HG02938 (cell line): ENCODE measurements around the gene KCNK5.
A peak's percentile ranks its signal among the peaks of the same experiment; 100 is the strongest.

Source experiments
- ATAC-seq: cut with Tn5 transposase; IDR thresholded peaks from one replicate; pipeline ENCODE4 v1.9.1; 2021; ENCODE audit warnings: mild to moderate bottlenecking, moderate library complexity; ENCODE audit not compliant: unreplicated experiment

The KCNK5 gene, protein sequence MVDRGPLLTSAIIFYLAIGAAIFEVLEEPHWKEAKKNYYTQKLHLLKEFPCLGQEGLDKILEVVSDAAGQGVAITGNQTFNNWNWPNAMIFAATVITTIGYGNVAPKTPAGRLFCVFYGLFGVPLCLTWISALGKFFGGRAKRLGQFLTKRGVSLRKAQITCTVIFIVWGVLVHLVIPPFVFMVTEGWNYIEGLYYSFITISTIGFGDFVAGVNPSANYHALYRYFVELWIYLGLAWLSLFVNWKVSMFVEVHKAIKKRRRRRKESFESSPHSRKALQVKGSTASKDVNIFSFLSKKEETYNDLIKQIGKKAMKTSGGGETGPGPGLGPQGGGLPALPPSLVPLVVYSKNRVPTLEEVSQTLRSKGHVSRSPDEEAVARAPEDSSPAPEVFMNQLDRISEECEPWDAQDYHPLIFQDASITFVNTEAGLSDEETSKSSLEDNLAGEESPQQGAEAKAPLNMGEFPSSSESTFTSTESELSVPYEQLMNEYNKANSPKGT

GRCh38 chr6:39228992-39229767 lies at the start of gene KCNK5:
TSS of gene KCNK5 (minus strand) at chr6:39229475. CDS start at chr6:39229111, 364 bp downstream.
- ATAC-seq, result peak; percentile 48

- ATAC-seq, result no peak
Measured at GRCh38 chr6:39276379-39276995, 47.2 kb upstream of the KCNK5 start.

- no peak for ATAC-seq
Measured at GRCh38 chr6:39274903-39275302, 45.6 kb upstream of the KCNK5 start.

- no peak for ATAC-seq
Measured at GRCh38 chr6:39274471-39274870, 45.2 kb upstream of the KCNK5 start.

GRCh38 chr6:39273406-39273821 lies 44.1 kb upstream of the KCNK5 start:
- no peak for ATAC-seq

DNA sequence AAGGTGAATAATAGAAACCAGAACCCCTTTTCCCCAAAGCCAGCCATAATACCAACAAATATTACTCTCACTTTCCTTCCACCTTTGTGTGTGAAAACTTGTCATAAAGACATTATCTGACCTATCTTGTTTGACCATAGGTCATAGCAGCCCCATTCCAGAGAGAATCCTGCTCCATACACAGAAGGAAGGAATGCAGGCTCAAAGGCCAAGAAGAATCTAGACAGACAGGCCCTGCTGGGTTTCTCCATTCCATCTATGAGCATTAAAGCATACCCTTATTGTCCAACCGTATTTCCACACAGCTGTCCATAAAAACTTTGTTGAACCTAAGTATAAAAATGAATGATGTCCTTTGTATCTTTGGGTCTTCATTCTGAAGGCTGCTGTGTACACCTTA lies 40.7 kb upstream of the KCNK5 start:
- ATAC-seq, result no peak

GRCh38 chr6:39268721-39269120 lies 39.4 kb upstream of the KCNK5 start:
- ATAC-seq, result no peak

DNA sequence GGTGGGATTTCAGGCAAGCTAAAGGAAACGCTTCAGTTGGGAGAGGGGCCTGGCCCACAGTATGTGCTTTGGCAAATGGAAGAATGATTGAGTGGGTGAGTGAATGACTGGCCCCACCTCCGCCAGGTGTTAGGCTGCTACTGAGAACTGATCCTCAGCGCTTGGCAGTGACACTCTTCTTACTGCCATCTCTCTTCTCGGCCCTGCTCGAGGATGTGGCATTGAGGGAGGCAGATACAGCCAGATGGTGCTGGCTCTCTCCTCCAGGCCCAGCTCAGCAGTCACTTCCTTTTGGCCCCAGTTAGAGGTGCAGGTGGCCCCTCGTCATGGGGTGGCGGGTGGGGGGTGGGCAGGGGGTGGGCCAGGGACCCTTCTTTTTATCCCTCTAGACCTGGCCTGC lies 38.9 kb upstream of the KCNK5 start:
- ATAC-seq, result no peak

DNA sequence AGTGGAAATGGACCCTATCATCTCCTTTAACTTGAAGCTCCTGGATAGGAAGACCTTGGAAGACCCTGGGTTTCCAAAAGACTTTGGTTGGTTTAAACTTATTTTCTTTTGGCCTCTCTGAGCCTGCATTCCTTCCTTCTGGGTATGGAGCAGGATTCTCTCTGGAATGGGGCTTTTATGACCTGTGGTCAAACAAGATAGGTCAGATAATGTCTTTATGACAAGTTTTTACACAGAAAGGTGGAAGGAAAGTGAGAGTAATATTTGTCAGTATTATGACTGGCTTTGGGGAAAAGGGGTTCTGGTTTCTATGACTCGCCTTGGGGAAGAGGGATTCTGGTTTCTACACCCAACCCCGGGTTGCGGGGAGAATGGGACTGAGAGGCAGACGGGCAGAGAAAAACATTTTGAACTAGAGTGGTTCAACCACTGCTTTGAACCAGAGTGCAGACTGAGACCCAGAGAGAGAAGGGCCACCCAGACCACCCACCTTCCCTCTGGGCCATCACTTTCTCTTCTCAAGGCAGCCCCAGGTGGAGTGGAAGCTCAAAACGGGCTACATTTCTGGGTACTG lies 37.6 kb upstream of the KCNK5 start:
- no peak for ATAC-seq

DNA sequence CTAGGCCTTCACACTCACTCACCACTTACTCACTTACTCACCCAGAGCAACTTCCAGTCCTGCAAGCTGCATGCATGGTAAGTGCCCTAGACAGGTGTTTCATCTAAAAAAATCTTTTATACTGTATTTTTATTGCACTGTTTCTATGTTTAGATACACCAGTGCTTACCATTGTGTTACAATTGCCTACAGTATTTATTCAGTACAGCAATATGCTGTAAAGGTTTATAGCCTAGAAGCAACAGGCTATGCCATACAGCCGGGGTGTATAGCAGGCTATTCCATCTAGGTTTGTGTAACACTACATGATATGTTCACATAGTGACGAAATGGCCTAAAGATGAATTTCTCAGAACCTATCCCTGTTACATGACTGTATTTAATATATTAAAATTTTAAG lies 37.1 kb upstream of the KCNK5 start:
- no peak for ATAC-seq

DNA sequence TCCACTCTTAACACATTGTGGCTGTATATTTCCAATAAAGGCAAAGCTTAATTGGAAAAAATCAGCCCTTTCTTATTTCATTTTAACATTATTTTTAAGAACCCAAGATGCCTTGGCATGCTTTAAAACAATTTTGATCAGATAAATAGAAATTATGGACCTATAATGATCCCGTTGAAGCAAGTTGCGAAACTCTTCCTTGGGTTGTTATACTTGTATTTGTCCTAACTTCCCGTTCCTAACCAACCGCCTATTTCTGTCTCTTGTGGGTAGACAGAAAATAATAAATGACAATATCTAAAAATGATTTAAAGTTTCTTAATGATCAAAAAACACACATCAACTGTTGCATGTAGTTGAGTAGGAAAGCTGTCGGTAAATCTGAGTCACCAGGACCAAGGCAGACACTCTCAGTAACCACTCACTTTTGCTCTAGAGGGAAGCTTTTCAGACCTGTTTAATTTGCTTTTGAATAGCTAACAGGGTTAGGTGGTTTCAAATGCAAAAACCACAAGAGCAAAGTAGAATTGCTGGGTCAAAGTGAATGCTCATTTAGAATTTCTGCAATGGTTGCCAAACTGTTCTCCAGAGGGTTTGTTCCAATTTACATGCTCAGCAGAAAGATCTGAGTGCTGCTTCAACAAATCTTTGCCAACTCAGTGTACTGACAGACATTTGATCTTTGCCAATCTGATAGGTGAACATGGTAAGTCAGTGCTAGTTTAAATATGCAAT lies 34.2 kb upstream of the KCNK5 start:
- no peak for ATAC-seq

DNA sequence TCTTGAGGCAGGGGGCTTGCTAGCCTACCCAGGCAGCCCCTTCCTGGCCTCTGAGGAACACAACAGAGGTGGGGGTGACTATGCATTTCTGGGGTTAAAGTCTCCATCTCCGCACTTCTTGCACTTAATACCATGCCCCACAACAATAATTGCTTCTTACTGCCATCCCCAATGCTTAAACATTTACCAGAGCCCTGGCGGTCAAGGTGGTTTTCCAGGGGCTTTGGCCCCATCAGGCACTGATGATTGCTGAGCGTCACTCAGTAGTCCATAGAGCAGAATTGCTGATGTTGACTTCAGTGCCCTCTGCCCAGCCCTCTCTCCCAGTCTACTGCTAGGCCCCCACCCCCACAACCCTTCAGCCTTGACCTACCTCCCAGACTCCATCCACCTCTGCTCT lies 32.5 kb upstream of the KCNK5 start:
- ATAC-seq, result no peak

- ATAC-seq, result no peak
Measured at GRCh38 chr6:39260953-39261352, 31.7 kb upstream of the KCNK5 start.

- ATAC-seq, result no peak
Measured at GRCh38 chr6:39260456-39260855, 31.2 kb upstream of the KCNK5 start.

DNA sequence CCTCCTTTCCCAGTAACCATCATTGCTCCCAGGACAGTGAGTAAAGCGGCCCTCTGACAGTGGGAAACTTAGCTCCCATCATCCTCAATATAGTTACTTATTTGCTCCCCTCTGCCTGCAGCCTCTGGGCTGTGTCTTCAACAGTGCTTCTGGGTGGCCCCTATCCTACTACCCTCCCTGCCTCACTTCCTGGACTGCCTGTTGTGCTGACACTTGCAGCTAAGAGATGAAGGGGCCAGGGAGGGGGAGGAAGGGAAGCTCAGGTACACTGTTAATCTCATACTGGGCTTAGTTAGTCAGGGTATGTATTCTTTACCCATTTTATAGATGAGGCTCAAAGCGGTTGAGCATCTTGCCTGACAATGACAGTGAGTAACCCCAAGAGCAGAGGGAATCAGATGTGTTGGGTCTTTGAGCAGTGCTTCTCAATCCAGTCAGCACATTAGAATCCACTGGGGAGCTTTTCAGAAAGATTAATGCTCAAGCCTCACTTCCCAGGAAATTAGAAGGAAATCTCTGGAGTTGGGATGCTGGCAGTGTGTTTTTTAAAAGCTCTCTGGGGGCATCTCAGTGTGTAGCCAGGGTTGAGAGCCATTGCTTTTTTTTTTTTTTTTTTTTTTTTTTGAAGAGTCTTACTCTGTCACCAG lies 27.1 kb upstream of the KCNK5 start:
- no peak for ATAC-seq

DNA sequence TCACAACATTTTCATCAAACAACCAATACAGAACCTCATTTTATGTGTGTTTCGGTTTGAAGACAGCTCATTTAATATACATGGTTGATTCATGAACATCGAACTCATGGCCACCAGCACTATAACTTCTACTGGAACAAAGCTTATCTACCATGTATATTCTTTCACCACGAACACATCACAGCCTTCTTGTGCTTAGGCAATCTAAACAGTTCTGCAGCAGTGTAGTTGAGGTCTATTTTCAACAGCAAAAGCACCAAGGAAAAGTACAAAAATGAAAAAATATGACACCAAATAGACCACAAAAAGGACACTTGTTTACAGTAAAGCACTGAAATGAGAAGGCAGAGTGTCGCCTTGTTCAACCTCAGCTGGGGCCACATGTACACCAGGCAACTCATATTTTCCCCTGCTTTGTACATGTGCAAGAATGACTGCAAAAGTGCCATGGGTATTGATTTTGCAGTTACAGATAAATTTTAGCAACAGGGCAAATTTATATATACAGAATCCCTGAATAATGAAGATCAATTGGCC lies 25.8 kb upstream of the KCNK5 start:
- no peak for ATAC-seq

GRCh38 chr6:39251406-39251805 lies 22.1 kb upstream of the KCNK5 start:
- ATAC-seq, result no peak

DNA sequence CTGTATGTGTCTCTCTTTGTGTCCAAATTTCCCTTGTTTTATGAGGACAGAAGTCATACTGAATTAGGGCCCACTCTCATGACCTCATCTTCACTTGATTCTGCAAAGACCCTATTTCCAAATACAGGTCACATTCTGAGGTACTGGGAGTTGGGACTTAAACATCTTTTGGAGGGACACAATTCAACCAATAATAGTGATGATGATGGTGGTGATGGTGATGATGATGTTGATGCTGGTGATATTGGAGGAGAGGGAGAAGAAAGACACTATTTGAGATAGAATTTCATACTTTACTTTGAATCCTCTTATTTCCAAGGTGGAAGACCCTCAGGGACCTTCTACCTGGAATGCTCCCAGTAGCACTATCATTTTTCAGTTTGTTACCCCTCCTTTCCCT lies 21.2 kb upstream of the KCNK5 start:
- no peak for ATAC-seq

DNA sequence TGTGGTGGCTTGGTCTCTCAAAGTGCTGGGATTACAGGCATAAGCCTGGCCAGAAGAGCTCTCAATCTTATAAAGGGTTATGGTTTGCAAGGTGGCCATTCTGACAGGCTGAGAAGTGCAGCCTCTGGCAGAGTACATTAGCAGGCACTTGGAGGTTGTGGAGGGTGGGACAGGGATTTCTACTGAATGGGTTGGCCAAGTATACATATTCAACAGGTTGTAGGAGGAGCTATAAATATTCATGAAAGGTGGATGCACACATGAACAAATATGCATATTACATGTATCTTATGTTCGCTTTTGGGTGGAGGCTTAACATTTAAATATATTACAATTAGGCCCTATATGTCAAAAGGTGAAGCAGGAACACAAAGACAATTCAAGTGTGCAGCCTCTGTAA lies 20.0 kb upstream of the KCNK5 start:
- no peak for ATAC-seq

DNA sequence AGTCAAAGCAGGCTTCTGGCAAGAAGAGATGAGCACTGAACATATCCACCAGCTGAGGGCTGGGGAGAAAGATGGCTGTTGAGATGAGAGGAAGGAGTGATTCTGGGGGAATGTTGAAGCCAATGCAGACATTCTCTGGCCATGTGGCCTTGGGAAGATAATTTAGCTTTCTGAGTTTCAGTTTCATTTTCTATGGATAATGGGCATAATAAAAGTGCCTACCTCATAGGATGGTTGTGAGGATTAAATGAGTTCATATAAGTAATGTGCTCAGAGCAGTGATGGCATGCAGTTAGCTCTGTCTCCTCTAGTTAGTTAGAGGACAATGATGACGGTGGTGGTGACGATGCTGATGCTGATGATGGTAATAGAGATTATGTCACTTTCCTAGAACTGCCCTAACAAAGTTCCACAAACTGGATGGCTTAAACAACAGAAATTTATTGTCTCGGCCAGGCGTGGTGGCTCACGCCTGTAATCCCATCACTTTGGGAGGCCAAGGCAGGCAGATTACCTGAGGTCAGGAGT lies 18.5 kb upstream of the KCNK5 start:
- no peak for ATAC-seq
